ENCODE results near the gene EBI3.

Gene EBI3

DNA sequence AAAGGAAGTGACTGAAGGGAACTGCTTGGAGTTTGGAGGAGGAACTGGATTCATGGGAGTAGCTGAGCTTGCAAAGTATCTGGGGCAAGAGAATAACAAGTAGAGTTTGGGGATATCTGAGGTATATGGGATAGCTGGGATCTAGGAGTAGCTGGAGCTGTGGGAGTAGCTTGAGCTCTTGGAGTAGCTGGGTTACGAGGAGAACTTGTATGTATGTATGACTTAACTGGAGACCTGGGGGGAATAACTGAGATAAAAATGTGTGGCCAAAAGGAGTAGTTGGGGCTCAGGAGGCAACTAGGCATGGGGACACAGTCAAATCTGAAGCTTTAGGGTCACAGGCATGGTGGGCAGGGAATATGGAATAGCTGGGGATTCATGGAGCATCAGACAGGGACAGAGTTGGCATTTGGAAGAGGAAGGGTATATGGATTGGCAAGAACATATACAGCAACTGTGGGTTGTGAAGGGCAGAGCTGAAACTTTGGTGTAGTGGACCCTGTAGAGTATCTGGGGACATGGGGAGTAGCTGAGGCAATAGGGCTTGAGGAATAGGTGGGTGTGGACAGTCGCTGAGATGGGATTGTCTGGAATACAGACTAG, 28.3 kb upstream of the EBI3 start:
- Histone ChIP-seq H3K4me3 (ENCODE audit: severe bottlenecking) (no peak overlapping the region), H3K27ac (ENCODE audit: poor library complexity, severe bottlenecking) (no peak overlapping the region), H3K9me3 (ENCODE audit: severe bottlenecking) (no peaks in the 10 kb centered on the region), H3K4me1 (ENCODE audit: insufficient read depth, poor library complexity, severe bottlenecking) (no peaks in the 10 kb centered on the region), H3K27me3 (ENCODE audit: insufficient read depth, poor library complexity, severe bottlenecking) (peaks cover 24% of the 10 kb centered on the region), H3K36me3 (ENCODE audit: low read depth) (no peaks in the 10 kb centered on the region)
- ATAC-seq (ENCODE audit: low read depth) (no peak), DNase-seq (ENCODE audit: low spot score) (no peak)
- TF ChIP-seq, protein P1, sequence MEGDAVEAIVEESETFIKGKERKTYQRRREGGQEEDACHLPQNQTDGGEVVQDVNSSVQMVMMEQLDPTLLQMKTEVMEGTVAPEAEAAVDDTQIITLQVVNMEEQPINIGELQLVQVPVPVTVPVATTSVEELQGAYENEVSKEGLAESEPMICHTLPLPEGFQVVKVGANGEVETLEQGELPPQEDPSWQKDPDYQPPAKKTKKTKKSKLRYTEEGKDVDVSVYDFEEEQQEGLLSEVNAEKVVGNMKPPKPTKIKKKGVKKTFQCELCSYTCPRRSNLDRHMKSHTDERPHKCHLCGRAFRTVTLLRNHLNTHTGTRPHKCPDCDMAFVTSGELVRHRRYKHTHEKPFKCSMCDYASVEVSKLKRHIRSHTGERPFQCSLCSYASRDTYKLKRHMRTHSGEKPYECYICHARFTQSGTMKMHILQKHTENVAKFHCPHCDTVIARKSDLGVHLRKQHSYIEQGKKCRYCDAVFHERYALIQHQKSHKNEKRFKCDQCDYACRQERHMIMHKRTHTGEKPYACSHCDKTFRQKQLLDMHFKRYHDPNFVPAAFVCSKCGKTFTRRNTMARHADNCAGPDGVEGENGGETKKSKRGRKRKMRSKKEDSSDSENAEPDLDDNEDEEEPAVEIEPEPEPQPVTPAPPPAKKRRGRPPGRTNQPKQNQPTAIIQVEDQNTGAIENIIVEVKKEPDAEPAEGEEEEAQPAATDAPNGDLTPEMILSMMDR (IDR thresholded peaks at IDR 0.05; ENCODE audit: poor library complexity, severe bottlenecking) = no peak

DNA sequence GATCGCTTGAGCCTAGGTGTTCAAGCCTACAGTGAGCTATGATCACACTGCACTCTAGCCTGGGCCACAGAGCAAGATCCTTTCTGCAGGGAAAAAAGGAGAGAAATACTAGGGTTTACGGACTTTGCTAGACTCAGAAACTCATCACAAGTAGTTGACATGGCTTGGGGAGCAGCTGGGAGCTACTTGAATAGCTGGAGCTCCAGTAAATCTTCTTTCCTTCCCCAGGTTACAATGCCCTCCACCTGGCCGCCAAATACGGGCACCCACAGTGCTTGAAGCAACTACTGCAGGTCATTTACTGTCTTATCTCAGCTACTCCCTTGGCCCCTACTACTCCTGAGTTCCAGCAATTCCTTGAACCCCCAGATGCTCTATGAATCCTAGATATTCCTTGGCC, 27.5 kb upstream of the EBI3 start:
- Histone ChIP-seq H3K4me3 (ENCODE audit: severe bottlenecking) (no peak overlapping the region), H3K4me1 (ENCODE audit: insufficient read depth, poor library complexity, severe bottlenecking) (no peaks in the 10 kb centered on the region), H3K36me3 (ENCODE audit: low read depth) (no peaks in the 10 kb centered on the region), H3K27ac (ENCODE audit: poor library complexity, severe bottlenecking) (no peak overlapping the region), H3K27me3 (ENCODE audit: insufficient read depth, poor library complexity, severe bottlenecking) (peaks cover 24% of the 10 kb centered on the region), H3K9me3 (ENCODE audit: severe bottlenecking) (no peaks in the 10 kb centered on the region)
- DNase-seq (ENCODE audit: low spot score) = no peak
- TF ChIP-seq, protein P1 (IDR thresholded peaks at IDR 0.05; ENCODE audit: poor library complexity, severe bottlenecking) = no peak
- no peak for ATAC-seq (ENCODE audit: low read depth)

DNA sequence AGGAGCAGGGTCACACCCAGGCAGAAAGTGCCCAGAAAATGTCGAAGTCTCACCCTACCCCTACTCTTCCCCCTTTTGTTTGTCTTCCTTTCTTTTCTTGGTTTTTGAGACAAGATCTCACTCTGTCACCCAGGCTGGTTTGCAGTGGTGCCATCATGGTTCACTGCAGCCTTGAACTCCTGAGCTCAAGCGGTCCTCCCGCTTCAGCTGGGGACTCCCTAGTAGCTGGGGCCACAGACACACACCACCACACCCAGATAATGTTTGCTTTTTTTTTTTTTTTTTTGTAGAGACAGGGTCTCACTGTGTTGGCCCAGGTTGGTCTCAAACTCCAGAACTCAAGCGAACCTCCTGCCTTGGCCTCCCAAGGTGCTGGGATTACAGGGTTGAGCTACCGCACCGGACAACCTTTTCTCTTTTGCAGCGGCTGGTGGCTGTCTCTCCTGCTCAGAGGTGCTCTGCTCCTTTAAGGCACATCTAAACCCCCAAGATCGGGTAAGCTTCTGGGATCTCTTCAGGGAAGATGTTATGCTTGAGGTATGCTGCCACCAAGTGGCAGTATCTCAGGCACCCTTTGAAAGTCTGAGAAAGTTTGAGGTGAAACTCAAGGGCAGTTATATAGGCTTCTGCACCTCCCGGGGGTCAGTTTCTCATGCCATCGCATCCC, 22.4 kb upstream of the EBI3 start:
- TF ChIP-seq, protein P1 (IDR thresholded peaks at IDR 0.05; ENCODE audit: poor library complexity, severe bottlenecking) = no peak
- Histone ChIP-seq H3K27me3 (ENCODE audit: insufficient read depth, poor library complexity, severe bottlenecking) (no peaks in the 10 kb centered on the region), H3K36me3 (ENCODE audit: low read depth) (no peaks in the 10 kb centered on the region), H3K4me1 (ENCODE audit: insufficient read depth, poor library complexity, severe bottlenecking) (no peaks in the 10 kb centered on the region), H3K9me3 (ENCODE audit: severe bottlenecking) (no peaks in the 10 kb centered on the region), H3K4me3 (ENCODE audit: severe bottlenecking) (no peak overlapping the region), H3K27ac (ENCODE audit: poor library complexity, severe bottlenecking) (no peak overlapping the region)
- ATAC-seq (ENCODE audit: low read depth) (no peak), DNase-seq (ENCODE audit: low spot score) (no peak)

DNA sequence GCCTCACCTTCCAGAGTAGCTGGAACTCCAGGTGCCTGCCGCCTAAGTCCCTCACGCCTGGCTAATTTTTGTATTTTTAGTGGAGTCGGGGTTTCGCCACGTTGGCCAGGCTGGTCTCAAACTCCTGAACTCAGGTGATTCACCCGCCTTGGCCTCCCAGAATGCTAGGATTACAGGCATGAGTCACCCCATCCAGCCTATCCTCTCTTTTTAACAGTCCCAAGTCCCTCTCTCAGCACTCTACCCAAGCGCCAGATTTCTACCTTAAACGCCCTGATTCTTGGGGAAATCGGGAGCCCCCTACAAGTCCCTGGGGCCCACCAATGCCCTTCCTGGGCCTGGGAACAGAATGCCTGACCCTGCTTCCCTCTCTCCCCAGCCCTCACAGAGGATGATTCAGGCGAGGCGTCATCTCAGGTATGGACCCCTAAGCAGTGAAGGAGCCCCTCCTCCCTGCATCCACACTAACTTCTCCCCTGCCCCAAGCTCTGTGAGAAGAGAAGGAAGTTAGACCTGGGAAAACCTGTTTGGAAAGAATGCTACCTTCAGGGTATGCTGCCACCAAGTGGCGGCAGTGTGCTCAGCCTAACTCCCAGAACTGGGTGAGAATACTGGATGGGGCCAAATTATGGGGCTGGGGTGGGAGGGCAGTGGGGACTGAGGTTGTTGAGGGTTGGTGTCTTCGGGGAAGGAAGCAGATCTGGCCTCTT, 20.8 kb upstream of the EBI3 start:
- Histone ChIP-seq H3K27ac (ENCODE audit: poor library complexity, severe bottlenecking) (no peak overlapping the region), H3K4me1 (ENCODE audit: insufficient read depth, poor library complexity, severe bottlenecking) (no peaks in the 10 kb centered on the region), H3K36me3 (ENCODE audit: low read depth) (no peaks in the 10 kb centered on the region), H3K27me3 (ENCODE audit: insufficient read depth, poor library complexity, severe bottlenecking) (no peaks in the 10 kb centered on the region), H3K9me3 (ENCODE audit: severe bottlenecking) (no peaks in the 10 kb centered on the region), H3K4me3 (ENCODE audit: severe bottlenecking) (no peak overlapping the region)
- ATAC-seq (ENCODE audit: low read depth) (no peak; the same call in 2 of the 3 replicates), DNase-seq (ENCODE audit: low spot score) (no peak)
- TF ChIP-seq, protein P1 (IDR thresholded peaks at IDR 0.05; ENCODE audit: poor library complexity, severe bottlenecking) = no peak

All from RWPE2 (cell line).